ENCODE measurements around the gene CST1.
"Not testable (repeated sequence)": the region's sequence is repeated elsewhere in the genome, so short reads cannot be mapped to it uniquely, and the experiment has no call there.

DNA sequence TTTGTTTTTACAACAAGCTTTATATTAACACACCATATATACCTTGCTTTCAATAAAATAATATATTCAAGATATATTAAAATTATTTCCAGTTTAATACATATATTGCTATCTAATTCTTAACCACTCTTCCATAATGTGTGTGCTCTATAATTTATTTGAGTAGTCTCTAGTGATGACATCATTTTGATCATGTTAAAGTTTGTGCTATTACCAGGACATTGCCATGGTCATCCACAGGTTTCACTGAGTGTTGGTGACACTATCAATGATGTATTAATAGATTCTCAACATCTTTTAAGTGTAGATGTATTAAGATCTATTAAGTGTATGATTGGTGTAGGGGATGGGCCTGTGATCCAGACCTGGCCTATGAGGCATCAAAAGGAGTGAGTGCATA is 17.8 kb upstream of the CST1 start:
- TF ChIP-seq, protein P1, sequence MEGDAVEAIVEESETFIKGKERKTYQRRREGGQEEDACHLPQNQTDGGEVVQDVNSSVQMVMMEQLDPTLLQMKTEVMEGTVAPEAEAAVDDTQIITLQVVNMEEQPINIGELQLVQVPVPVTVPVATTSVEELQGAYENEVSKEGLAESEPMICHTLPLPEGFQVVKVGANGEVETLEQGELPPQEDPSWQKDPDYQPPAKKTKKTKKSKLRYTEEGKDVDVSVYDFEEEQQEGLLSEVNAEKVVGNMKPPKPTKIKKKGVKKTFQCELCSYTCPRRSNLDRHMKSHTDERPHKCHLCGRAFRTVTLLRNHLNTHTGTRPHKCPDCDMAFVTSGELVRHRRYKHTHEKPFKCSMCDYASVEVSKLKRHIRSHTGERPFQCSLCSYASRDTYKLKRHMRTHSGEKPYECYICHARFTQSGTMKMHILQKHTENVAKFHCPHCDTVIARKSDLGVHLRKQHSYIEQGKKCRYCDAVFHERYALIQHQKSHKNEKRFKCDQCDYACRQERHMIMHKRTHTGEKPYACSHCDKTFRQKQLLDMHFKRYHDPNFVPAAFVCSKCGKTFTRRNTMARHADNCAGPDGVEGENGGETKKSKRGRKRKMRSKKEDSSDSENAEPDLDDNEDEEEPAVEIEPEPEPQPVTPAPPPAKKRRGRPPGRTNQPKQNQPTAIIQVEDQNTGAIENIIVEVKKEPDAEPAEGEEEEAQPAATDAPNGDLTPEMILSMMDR (IDR thresholded peaks at IDR 0.05): not testable (repeated sequence)
- TF ChIP-seq POLR2A (IDR thresholded peaks at IDR 0.05): not testable (repeated sequence)
